A549 (cell line): ENCODE measurements around the gene KCNN3. TPM values are rescaled to one million over a fixed set of nuclear protein-coding genes. Genes with fewer than 3 reads are reported as not detected.

Source experiments
- ATAC-seq, 2 experiments: fragments of 200-7000 bp in 1 of 2; fragments of >200 bp in 1 of 2; cut with Nextera tagmentation in 1 of 2; cut with Tn5 transposase in 1 of 2; 3 replicates each; pipeline versions ENCODE4 v1.8.0 to v1.9.1; 2018 to 2020; ENCODE audit warnings: mild to moderate bottlenecking in 1 of 2, moderate library complexity in 1 of 2
- CTCF ChIA-PET: fragments of 300-600 bp; sonication (Branson Sonifier 250); formaldehyde crosslinking; extraction: SDS; loops from one replicate; lab custom pipeline; 2021; ENCODE audit warnings: antibody characterized with exemption, inconsistent platforms; lab: Yijun Ruan, JAX
- POLR2A ChIA-PET: fragments of 350-600 bp; formaldehyde crosslinking; extraction: SDS; loops from one replicate; lab custom pipeline; 2021; ENCODE audit warnings: antibody characterized with exemption, inconsistent platforms; lab: Yijun Ruan, JAX
- DNase-seq, 2 experiments: peaks; one replicate each; pipeline versions ENCODE4 v3.0.0 to v3.0.0-alpha.2; 2011 to 2016; ENCODE audit warnings: low read depth in 1 of 2, low spot score in 1 of 2
- FAIRE-seq: peaks from 2 replicates; lab custom pipeline; 2011; peaks lifted over from hg19 to GRCh38; lab: Jason Lieb, UNC
- H3K27ac ChIP-seq, 2 experiments: fragments of >200 bp; sonication (Bioruptor Twin); formaldehyde crosslinking; 3 replicates each; pipeline ENCODE4 v1.5.1; 2016 to 2017
- H3K4me1 ChIP-seq: fragments of >200 bp; sonication (Bioruptor Twin); formaldehyde crosslinking; 3 replicates; pipeline ENCODE4 v1.6.1; 2016
- H3K4me2 ChIP-seq: fragments of >200 bp; sonication (Bioruptor Twin); formaldehyde crosslinking; 3 replicates; pipeline ENCODE4 v1.6.1; 2016
- H3K4me3 ChIP-seq: fragments of >200 bp; sonication (Bioruptor Twin); formaldehyde crosslinking; 3 replicates; pipeline ENCODE4 v1.5.1; 2016
- H3K9me3 ChIP-seq: fragments of >200 bp; sonication (Bioruptor Twin); formaldehyde crosslinking; 3 replicates; pipeline ENCODE4 v1.6.1; 2016
- CBX2 ChIP-seq: fragments of 200-600 bp; sonication (generic); IDR thresholded peaks from 2 replicates; pipeline ENCODE4 v1.6.1; 2016; ENCODE audit warnings: low read depth, mild to moderate bottlenecking, borderline replicate concordance
- CEBPB ChIP-seq, 2 experiments: fragments of >200 bp in 1 of 2; sonication (Bioruptor Twin) in 1 of 2; formaldehyde crosslinking in 1 of 2; IDR thresholded peaks; 2 replicates each; pipeline ENCODE4 v1.6.1; 2012 to 2016
- CTCF ChIP-seq: fragments of >200 bp; sonication (Bioruptor Twin); formaldehyde crosslinking; IDR thresholded peaks from 3 replicates; pipeline ENCODE4 v1.5.1; 2016
- EHMT2 ChIP-seq: fragments of 200-600 bp; sonication (generic); IDR thresholded peaks from 2 replicates; pipeline ENCODE4 v1.6.1; 2016; ENCODE audit warnings: antibody characterized with exemption, low read depth, mild to moderate bottlenecking, moderate library complexity
- ELK1 ChIP-seq: fragments of 150-350 bp; IDR thresholded peaks from 2 replicates; pipeline ENCODE4 v1.6.1; 2014; ENCODE audit warnings: low read depth, mild to moderate bottlenecking, low read length
- GATA3 ChIP-seq: IDR thresholded peaks from 2 replicates; pipeline ENCODE4 v1.6.1; 2012; ENCODE audit warnings: borderline replicate concordance
- HES2 ChIP-seq: fragments of >200 bp; sonication (Bioruptor Twin); formaldehyde crosslinking; IDR thresholded peaks from 2 replicates; pipeline ENCODE4 v1.6.1; 2016
- HOXA7 ChIP-seq: fragments of 250-450 bp; sonication (Bioruptor Pico); IDR thresholded peaks from 2 replicates; pipeline ENCODE4 v1.5.0; 2020; ENCODE audit warnings: mild to moderate bottlenecking, moderate library complexity
- HOXB5 ChIP-seq: fragments of 250-450 bp; sonication (Bioruptor Pico); IDR thresholded peaks from 2 replicates; pipeline ENCODE4 v1.5.0; 2020; ENCODE audit warnings: mild to moderate bottlenecking, moderate library complexity
- JUN ChIP-seq, 2 experiments: fragments of >200 bp; sonication (Bioruptor Twin); formaldehyde crosslinking; IDR thresholded peaks; 2 replicates in 1 of 2; 3 replicates in 1 of 2; pipeline ENCODE4 v1.6.1; 2016 to 2017
- KDM1A ChIP-seq: fragments of 200-600 bp; sonication (generic); IDR thresholded peaks from 2 replicates; pipeline ENCODE4 v1.6.1; 2016; ENCODE audit warnings: low read depth, mild to moderate bottlenecking
- KDM5A ChIP-seq: fragments of 200-600 bp; sonication (generic); IDR thresholded peaks from 2 replicates; pipeline ENCODE4 v1.6.1; 2016; ENCODE audit warnings: antibody characterized with exemption, mild to moderate bottlenecking
- MAFK ChIP-seq: fragments of 450-650 bp; IDR thresholded peaks from 2 replicates; pipeline ENCODE4 v1.6.1; 2014; ENCODE audit not compliant: partially characterized antibody
- MAZ ChIP-seq: fragments of 150-350 bp; IDR thresholded peaks from 2 replicates; pipeline ENCODE4 v1.6.1; 2014; ENCODE audit warnings: antibody characterized with exemption, low read depth, low read length, borderline replicate concordance
- NPAS2 ChIP-seq: fragments of 250-450 bp; sonication (Bioruptor Pico); IDR thresholded peaks from 2 replicates; pipeline ENCODE4 v1.8.0; 2022; ENCODE audit warnings: mild to moderate bottlenecking, moderate library complexity, borderline replicate concordance
- POLR2A ChIP-seq: IDR thresholded peaks from 2 replicates; pipeline ENCODE4 v1.6.1; 2012; ENCODE audit warnings: mild to moderate bottlenecking, low read length
- POLR2AphosphoS2 ChIP-seq: conservative IDR thresholded peaks from 2 replicates; pipeline ENCODE4 v1.6.1; 2012; ENCODE audit warnings: low read length, improper control_type of control experiment, inconsistent platforms
- REST ChIP-seq: fragments of 200-600 bp; sonication (generic); IDR thresholded peaks from 2 replicates; pipeline ENCODE4 v1.6.1; 2016; ENCODE audit warnings: antibody characterized with exemption, mild to moderate bottlenecking, moderate library complexity
- RFX5 ChIP-seq: fragments of 450-650 bp; IDR thresholded peaks from 2 replicates; pipeline ENCODE4 v1.7.1; 2014; ENCODE audit warnings: antibody characterized with exemption, mild to moderate bottlenecking, moderate library complexity
- RNF2 ChIP-seq: fragments of 200-600 bp; sonication (generic); IDR thresholded peaks from 2 replicates; pipeline ENCODE4 v1.6.1; 2016; ENCODE audit warnings: low read depth, mild to moderate bottlenecking, antibody characterized with exemption, moderate library complexity, borderline replicate concordance
- SMC3 ChIP-seq: fragments of >200 bp; sonication (Bioruptor Twin); formaldehyde crosslinking; IDR thresholded peaks from 3 replicates; pipeline ENCODE4 v1.6.1; 2018; ENCODE audit warnings: inconsistent platforms
- ZNF302 ChIP-seq: fragments of 250-450 bp; sonication (Bioruptor Pico); IDR thresholded peaks from 2 replicates; pipeline ENCODE4 v1.9.0; 2021; ENCODE audit warnings: inconsistent platforms, mild to moderate bottlenecking, moderate library complexity
- ZSCAN20 ChIP-seq: fragments of 250-450 bp; sonication (Bioruptor Pico); IDR thresholded peaks from 2 replicates; pipeline ENCODE4 v1.8.0; 2022; ENCODE audit warnings: mild to moderate bottlenecking, moderate library complexity
- WGBS: methylation state at CpG from one replicate; pipeline ENCODE4 v1.1.6; 2017; ENCODE audit errors: missing lambda C conversion rate; 5-methylcytosine and 5-hydroxymethylcytosine counted together
- polyA plus RNA-seq, 4 experiments: library from polyadenylated mRNA; depleted of rRNA in 3 of 4; stranded (reverse); fragments of >200 nt; fragmentation: RNase III in 1 of 4; extraction: RNeasy Plus Mini Kit Qiagen cat#74134 plus additional on column Dnase treatment in 1 of 4; gene quantifications; 2 replicates in 3 of 4; 3 replicates in 1 of 4; pipeline ENCODE4 v1.2.3, GENCODE V29; 2011 to 2017

KCNN3 gene
- polyA plus RNA-seq, 2 of the 4 experiments (the other 2 are of a cell fraction): 0.01 to 0.03 TPM

GRCh38 chr1:154747380-154747739 lies 122.7 kb downstream of the KCNN3 start (continued):
- no peak for TF ChIP-seq REST
- no peak for TF ChIP-seq HES2

GRCh38 chr1:154746622-154747299 lies 123.3 kb downstream of the KCNN3 start:
- H3K4me3 ChIP-seq: no peak overlapping the region
- H3K27ac ChIP-seq: no peak overlapping the region
- no peaks in the 10 kb centered on the region for H3K9me3 ChIP-seq
- no peaks in the 10 kb centered on the region for H3K4me1 ChIP-seq
- CTCF ChIA-PET: interaction anchor here (0.6 to 13.6 kb wide), 7 partner anchors 10 to 315 kb away, joined by 3 to 94 read pairs (median 3); no protein-coding TSS in a partner anchor
- ATAC-seq (no peak), FAIRE-seq (no peak), DNase-seq (no peak)
- POLR2A ChIA-PET: no interaction called here
- H3K4me2 ChIP-seq: no peak overlapping the region
- TF ChIP-seq MAFK: peak; percentile 95
- TF ChIP-seq JUN (IDR thresholded peaks at IDR 0.05): no peak
- 34% methylated on average over 6 of the region's 6 CpGs for WGBS

- Histone ChIP-seq H3K9me3 (no peaks in the 10 kb centered on the region), H3K4me3 (no peak overlapping the region), H3K27ac (no peak overlapping the region), H3K4me2 (no peak overlapping the region), H3K4me1 (no peaks in the 10 kb centered on the region)
- no peak for ATAC-seq
- no peak for DNase-seq
- TF ChIP-seq NPAS2 (CRISPR knock-in tag): no peak
- TF ChIP-seq CTCF: no peak
- no peak for TF ChIP-seq KDM5A
- TF ChIP-seq HOXB5 (CRISPR knock-in tag): no peak
- no peak for TF ChIP-seq HOXA7 (CRISPR knock-in tag)
- no peak for TF ChIP-seq CEBPB (IDR thresholded peaks at IDR 0.05)
- no peak for TF ChIP-seq POLR2A
- TF ChIP-seq MAZ: no peak
- no peak for TF ChIP-seq ELK1
- TF ChIP-seq KDM1A: no peak
- TF ChIP-seq ZSCAN20: no peak
- no peak for TF ChIP-seq POLR2AphosphoS2
- TF ChIP-seq GATA3: no peak
- TF ChIP-seq ZNF302: no peak
- no peak for TF ChIP-seq RNF2
- TF ChIP-seq CBX2: no peak
- TF ChIP-seq JUN (IDR thresholded peaks at IDR 0.05): no peak
- TF ChIP-seq SMC3: no peak
- no peak for TF ChIP-seq RFX5
- no peak for TF ChIP-seq EHMT2
- no peak for FAIRE-seq
- WGBS: 59% methylated on average over 12 of the region's 12 CpGs
- ChIA-PET POLR2A (no interaction called here), CTCF (interaction anchor here (1.3 to 13.6 kb wide), 3 partner anchors 15 to 76 kb away, joined by 3 to 94 read pairs (median 10); no protein-coding TSS in a partner anchor)
Measured at GRCh38 chr1:154745750-154746425, 124.2 kb downstream of the KCNN3 start.
